SK-N-SH treated with all-trans-retinoic acid at 6 μM for 48 hours (cell line): ENCODE data around the gene KIF26A.

Source experiments
- ATAC-seq: fragments of 200-7000 bp; cut with Tn5 transposase; 3 replicates; pipeline ENCODE4 v1.9.1; 2020; ENCODE audit warnings: mild to moderate bottlenecking, moderate library complexity
- ARNTL ChIP-seq: fragments of 450-650 bp; formaldehyde crosslinking; IDR thresholded peaks from 2 replicates; pipeline ENCODE4 v1.5.0; 2020; ENCODE audit warnings: low read depth, mild to moderate bottlenecking, moderate library complexity, borderline replicate concordance
- BACH2 ChIP-seq: fragments of 250-450 bp; sonication (Bioruptor Pico); IDR thresholded peaks from 2 replicates; pipeline ENCODE4 v1.9.0; 2021; ENCODE audit warnings: mild to moderate bottlenecking, borderline replicate concordance
- CREB5 ChIP-seq: fragments of 250-450 bp; sonication (Bioruptor Pico); IDR thresholded peaks from 2 replicates; pipeline ENCODE4 v1.5.1; 2020; ENCODE audit warnings: low read depth, mild to moderate bottlenecking, moderate library complexity
- CSDC2 ChIP-seq: fragments of 250-450 bp; sonication (Bioruptor Pico); IDR thresholded peaks from 2 replicates; pipeline ENCODE4 v1.5.0; 2020; ENCODE audit warnings: mild to moderate bottlenecking, moderate library complexity
- CSRNP3 ChIP-seq: fragments of 250-450 bp; sonication (Bioruptor Pico); IDR thresholded peaks from 2 replicates; pipeline ENCODE4 v1.5.1; 2021; ENCODE audit warnings: mild to moderate bottlenecking, moderate library complexity
- ESRRG ChIP-seq: fragments of 250-450 bp; sonication (Bioruptor Pico); IDR thresholded peaks from 2 replicates; pipeline ENCODE4 v1.6.1; 2021; ENCODE audit warnings: mild to moderate bottlenecking
- GLIS3 ChIP-seq: fragments of 250-450 bp; sonication (Bioruptor Pico); IDR thresholded peaks from 2 replicates; pipeline ENCODE4 v1.5.0; 2020; ENCODE audit warnings: mild to moderate bottlenecking, moderate library complexity
- ISL1 ChIP-seq: fragments of 250-450 bp; sonication (Bioruptor Pico); IDR thresholded peaks from 2 replicates; pipeline ENCODE4 v2.1.2; 2022; ENCODE audit warnings: mild to moderate bottlenecking, moderate library complexity
- OSR1 ChIP-seq: fragments of 250-450 bp; sonication (Bioruptor Pico); IDR thresholded peaks from 2 replicates; pipeline ENCODE4 v1.8.0; 2022; ENCODE audit warnings: moderate library complexity, mild to moderate bottlenecking, inconsistent platforms
- PATZ1 ChIP-seq: fragments of 250-450 bp; sonication (Bioruptor Pico); IDR thresholded peaks from 2 replicates; pipeline ENCODE4 v1.8.0; 2020; ENCODE audit warnings: mild to moderate bottlenecking, moderate library complexity, borderline replicate concordance
- POU6F1 ChIP-seq: fragments of 250-450 bp; sonication (Bioruptor Pico); IDR thresholded peaks from 2 replicates; pipeline ENCODE4 v1.8.0; 2021; ENCODE audit warnings: low read depth, mild to moderate bottlenecking, moderate library complexity, borderline replicate concordance
- RARB ChIP-seq: fragments of 250-450 bp; sonication (Bioruptor Pico); IDR thresholded peaks from 2 replicates; pipeline ENCODE4 v1.8.0; 2021; ENCODE audit warnings: mild to moderate bottlenecking, moderate library complexity
- SNAI2 ChIP-seq: fragments of 250-450 bp; sonication (Bioruptor Pico); IDR thresholded peaks from 2 replicates; pipeline ENCODE4 v1.5.0; 2020; ENCODE audit warnings: mild to moderate bottlenecking, moderate library complexity
- TCF4 ChIP-seq: fragments of 250-450 bp; sonication (Bioruptor Pico); IDR thresholded peaks from 2 replicates; pipeline ENCODE4 v1.8.0; 2021; ENCODE audit warnings: mild to moderate bottlenecking, moderate library complexity, borderline replicate concordance
- TOX ChIP-seq: fragments of 250-450 bp; sonication (Bioruptor Pico); IDR thresholded peaks from 2 replicates; pipeline ENCODE4 v1.8.0; 2021; ENCODE audit warnings: mild to moderate bottlenecking, moderate library complexity, borderline replicate concordance
- TSHZ2 ChIP-seq: fragments of 250-450 bp; sonication (Bioruptor Pico); IDR thresholded peaks from 2 replicates; pipeline ENCODE4 v1.5.0; 2020; ENCODE audit warnings: mild to moderate bottlenecking, moderate library complexity
- ZC3H10 ChIP-seq: fragments of 250-450 bp; sonication (Bioruptor Pico); IDR thresholded peaks from 2 replicates; pipeline ENCODE4 v1.5.1; 2021; ENCODE audit warnings: mild to moderate bottlenecking, moderate library complexity
- ZFP3 ChIP-seq: fragments of 250-450 bp; sonication (Bioruptor Pico); IDR thresholded peaks from 2 replicates; pipeline ENCODE4 v1.5.0; 2020; ENCODE audit warnings: mild to moderate bottlenecking, moderate library complexity
- ZFP30 ChIP-seq: fragments of 450-650 bp; formaldehyde crosslinking; IDR thresholded peaks from 2 replicates; pipeline ENCODE4 v1.5.0; 2022; ENCODE audit warnings: mild to moderate bottlenecking, moderate library complexity
- ZNF70 ChIP-seq: fragments of 450-650 bp; formaldehyde crosslinking; IDR thresholded peaks from 2 replicates; pipeline ENCODE4 v1.5.0; 2020; ENCODE audit warnings: mild to moderate bottlenecking, moderate library complexity
- ZNF8 ChIP-seq: fragments of 450-650 bp; formaldehyde crosslinking; IDR thresholded peaks from 2 replicates; pipeline ENCODE4 v1.5.0; 2020; ENCODE audit warnings: mild to moderate bottlenecking, moderate library complexity

The KIF26A gene

GRCh38 chr14:104147346-104148125 lies 9.1 kb downstream of the KIF26A start:
- TF ChIP-seq CSDC2 (CRISPR knock-in tag) (no peak), ARNTL (no peak), ZFP30 (CRISPR knock-in tag) (no peak), POU6F1 (no peak), RARB (CRISPR knock-in tag) (no peak), TOX (CRISPR knock-in tag) (no peak), TCF4 (CRISPR knock-in tag) (no peak), GLIS3 (CRISPR knock-in tag) (no peak)
- ATAC-seq = no peak

- TF ChIP-seq ARNTL (no peak), ZNF70 (CRISPR knock-in tag) (no peak), CREB5 (CRISPR knock-in tag) (no peak), TOX (CRISPR knock-in tag) (no peak), PATZ1 (CRISPR knock-in tag) (no peak), ISL1 (no peak), OSR1 (CRISPR knock-in tag) (no peak), ZNF8 (no peak), ZFP3 (CRISPR knock-in tag) (no peak), ZFP30 (CRISPR knock-in tag) (no peak), BACH2 (CRISPR knock-in tag) (no peak), TCF4 (CRISPR knock-in tag) (no peak), ZC3H10 (CRISPR knock-in tag) (no peak), CSRNP3 (no peak), RARB (CRISPR knock-in tag) (no peak)
- no peak; the same call in 2 of the 3 replicates for ATAC-seq
Measured at GRCh38 chr14:104148433-104149277, 10.3 kb downstream of the KIF26A start.

- no peak for TF ChIP-seq ESRRG
- TF ChIP-seq CSDC2 (CRISPR knock-in tag) = no peak
- no peak for TF ChIP-seq TOX (CRISPR knock-in tag)
- no peak for TF ChIP-seq POU6F1
- TF ChIP-seq ZNF8 = no peak
- TF ChIP-seq CREB5 (CRISPR knock-in tag) = no peak
- no peak for TF ChIP-seq ZC3H10 (CRISPR knock-in tag)
- no peak for TF ChIP-seq ARNTL
- TF ChIP-seq SNAI2 = no peak
- TF ChIP-seq TSHZ2 (CRISPR knock-in tag) = no peak
- TF ChIP-seq CSRNP3 = no peak
- TF ChIP-seq OSR1 (CRISPR knock-in tag) = no peak
- no peak for TF ChIP-seq ISL1
- no peak for TF ChIP-seq BACH2 (CRISPR knock-in tag)
- TF ChIP-seq GLIS3 (CRISPR knock-in tag) = no peak
- no peak for ATAC-seq
Measured at GRCh38 chr14:104149278-104149595, 10.8 kb downstream of the KIF26A start.
